HG02970 (cell line): ENCODE data around the gene GLMP.

ENCODE experiments used
- ATAC-seq: cut with Tn5 transposase; IDR thresholded peaks from one replicate; pipeline ENCODE4 v1.9.1; 2021; ENCODE audit warnings: mild to moderate bottlenecking, moderate library complexity, moderate number of reproducible peaks; ENCODE audit not compliant: unreplicated experiment, low FRiP score

Gene GLMP

GRCh38 chr1:156253634-156254033 lies 41.8 kb downstream of the GLMP start:
- no peak for ATAC-seq

- no peak for ATAC-seq
These were observed 44.0 kb downstream of the GLMP start for GRCh38 chr1:156251527-156251926.

GRCh38 chr1:156249593-156249992 lies 45.9 kb downstream of the GLMP start:
- ATAC-seq, result no peak

- ATAC-seq, result no peak
These were observed 47.2 kb downstream of the GLMP start for GRCh38 chr1:156248323-156248683.

GRCh38 chr1:156247460-156248322 lies 47.8 kb downstream of the GLMP start, which contains the start of gene PAQR6:
Gene PAQR6, minus strand, starts transcription at chr1:156248056. Its CDS starts 1,325 bp downstream, at chr1:156246731.
- ATAC-seq, result no peak

GRCh38 chr1:156246781-156247459 lies 48.6 kb downstream of the GLMP start:
- ATAC-seq, result no peak

- no peak for ATAC-seq
These were observed 49.2 kb downstream of the GLMP start for GRCh38 chr1:156246241-156246780.

- no peak for ATAC-seq
These were observed 49.8 kb downstream of the GLMP start for GRCh38 chr1:156245451-156246232.

GRCh38 chr1:156244712-156245111 lies 50.8 kb downstream of the GLMP start:
- no peak for ATAC-seq

- ATAC-seq, result no peak
These were observed 51.4 kb downstream of the GLMP start for GRCh38 chr1:156244126-156244525.

GRCh38 chr1:156242738-156243137 lies 52.7 kb downstream of the GLMP start:
- no peak for ATAC-seq
